Neuron (in vitro differentiated cells): Measurements from ENCODE around the gene ADARB2.
"Not testable (repeated sequence)": the region's sequence is repeated elsewhere in the genome, so short reads cannot be mapped to it uniquely, and the experiment has no call there.

ENCODE experiments used
- H2AFZ ChIP-seq: one replicate; pipeline ENCODE4 v1.6.1; 2013; ENCODE audit warnings: low read depth, mild to moderate bottlenecking, inconsistent platforms, low read length, moderate library complexity
- H3K27me3 ChIP-seq: one replicate; pipeline ENCODE4 v1.6.1; 2013; ENCODE audit warnings: low read length; ENCODE audit not compliant: insufficient read depth
- H3K36me3 ChIP-seq: one replicate; pipeline ENCODE4 v1.6.1; 2013; ENCODE audit warnings: low read length; ENCODE audit not compliant: insufficient read depth
- H3K4me1 ChIP-seq: one replicate; pipeline ENCODE4 v1.6.1; 2013; ENCODE audit warnings: low read length; ENCODE audit not compliant: insufficient read depth
- H3K4me3 ChIP-seq: 2 replicates; pipeline ENCODE4 v1.5.1; 2013; ENCODE audit warnings: mild to moderate bottlenecking, low read length, moderate library complexity
- H3K9me3 ChIP-seq: one replicate; pipeline ENCODE4 v1.6.1; 2013; ENCODE audit warnings: low read length

Gene ADARB2

DNA sequence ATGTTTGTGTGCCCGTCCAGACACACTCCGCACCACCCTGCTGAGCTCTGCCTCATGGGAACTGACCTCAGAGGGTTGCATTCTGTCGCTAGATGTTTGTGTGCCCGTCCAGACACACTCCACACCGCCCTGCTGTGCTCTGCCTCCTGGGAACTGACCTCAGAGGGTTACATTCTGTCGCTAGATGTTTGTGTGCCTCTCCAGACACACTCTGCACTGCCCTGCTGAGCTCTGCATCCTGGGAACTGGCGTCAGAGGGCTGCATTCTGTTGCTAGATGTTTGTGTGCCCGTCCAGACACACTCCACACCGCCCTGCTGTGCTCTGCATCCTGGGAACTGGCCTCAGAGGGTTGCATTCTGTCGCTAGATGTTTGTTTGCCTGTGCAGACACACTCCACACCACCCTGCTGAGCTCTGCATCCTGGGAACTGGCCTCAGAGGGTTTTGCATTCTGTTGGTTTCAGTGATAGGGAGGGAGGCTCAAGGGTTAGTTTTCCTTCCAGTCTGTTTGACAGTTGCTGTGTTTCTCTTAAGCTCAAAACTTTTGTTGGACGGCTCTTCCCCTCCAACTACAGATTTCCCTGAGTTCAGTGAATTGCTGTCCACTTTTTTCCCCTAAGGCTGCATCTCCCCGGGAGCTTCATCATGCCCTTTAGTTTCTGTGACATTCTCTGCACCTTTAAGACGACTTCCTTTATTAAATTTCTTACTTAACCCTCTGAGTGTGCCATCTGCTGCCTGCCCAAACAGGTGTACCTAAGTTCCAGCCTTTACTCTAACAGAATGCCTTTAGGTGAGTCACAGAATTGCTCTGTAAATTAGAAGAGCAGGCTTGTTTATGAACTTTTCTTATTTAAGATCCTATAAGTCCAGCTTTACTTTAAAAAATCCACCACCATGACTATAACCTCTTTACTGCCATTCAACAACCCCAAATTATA, 119.7 kb downstream of the ADARB2 start:
- not testable (repeated sequence) for H3K4me1 ChIP-seq, H3K9me3 ChIP-seq, H3K4me3 ChIP-seq, H2AFZ ChIP-seq, H3K27me3 ChIP-seq, H3K36me3 ChIP-seq

DNA sequence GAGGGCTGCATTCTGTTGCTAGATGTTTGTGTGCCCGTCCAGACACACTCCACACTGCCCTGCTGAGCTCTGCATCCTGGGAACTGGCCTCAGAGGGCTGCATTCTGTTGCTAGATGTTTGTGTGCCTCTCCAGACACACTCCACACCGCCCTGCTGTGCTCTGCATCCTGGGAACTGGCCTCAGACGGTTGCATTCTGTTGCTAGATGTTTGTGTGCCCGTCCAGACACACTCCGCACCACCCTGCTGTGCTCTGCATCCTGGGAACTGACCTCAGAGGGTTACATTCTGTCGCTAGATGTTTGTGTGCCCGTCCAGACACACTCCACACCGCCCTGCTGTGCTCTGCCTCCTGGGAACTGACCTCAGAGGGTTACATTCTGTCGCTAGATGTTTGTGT, 120.6 kb downstream of the ADARB2 start:
- H3K9me3 ChIP-seq, H3K4me1 ChIP-seq, H3K4me3 ChIP-seq, H2AFZ ChIP-seq, H3K36me3 ChIP-seq, H3K27me3 ChIP-seq: not testable (repeated sequence)

- Histone ChIP-seq H3K36me3 (no peaks in the 10 kb centered on the region), H3K9me3 (no peaks in the 10 kb centered on the region), H3K4me3 (no peak overlapping the region), H3K27me3 (no peaks in the 10 kb centered on the region), H3K4me1 (no peaks in the 10 kb centered on the region), H2AFZ (no peak overlapping the region)
These were observed 122.0 kb downstream of the ADARB2 start for GRCh38 chr10:1615186-1615954.

DNA sequence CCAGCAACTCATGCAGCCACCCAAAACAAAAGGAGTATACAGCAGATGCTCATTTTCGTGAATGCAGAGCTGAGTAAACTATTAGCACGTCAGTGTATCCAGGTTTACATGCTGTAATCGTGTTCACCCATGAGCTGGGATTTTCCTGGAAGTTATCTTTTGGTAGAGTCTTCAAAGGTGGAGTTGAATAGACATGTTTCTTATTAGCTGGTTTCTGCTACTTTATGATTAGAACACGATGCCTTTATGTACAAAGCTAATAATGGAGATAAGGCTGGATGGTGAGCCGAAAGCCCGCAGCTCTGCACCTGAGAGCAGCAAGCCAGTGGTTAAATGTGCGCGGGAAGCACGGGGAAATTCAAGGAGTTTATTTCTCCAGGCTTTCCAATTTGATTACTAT, 123.8 kb downstream of the ADARB2 start:
- Histone ChIP-seq H3K27me3 (peaks cover 13% of the 10 kb centered on the region), H3K4me3 (no peak overlapping the region), H3K36me3 (no peaks in the 10 kb centered on the region), H2AFZ (no peak overlapping the region), H3K4me1 (no peaks in the 10 kb centered on the region), H3K9me3 (no peaks in the 10 kb centered on the region)

DNA sequence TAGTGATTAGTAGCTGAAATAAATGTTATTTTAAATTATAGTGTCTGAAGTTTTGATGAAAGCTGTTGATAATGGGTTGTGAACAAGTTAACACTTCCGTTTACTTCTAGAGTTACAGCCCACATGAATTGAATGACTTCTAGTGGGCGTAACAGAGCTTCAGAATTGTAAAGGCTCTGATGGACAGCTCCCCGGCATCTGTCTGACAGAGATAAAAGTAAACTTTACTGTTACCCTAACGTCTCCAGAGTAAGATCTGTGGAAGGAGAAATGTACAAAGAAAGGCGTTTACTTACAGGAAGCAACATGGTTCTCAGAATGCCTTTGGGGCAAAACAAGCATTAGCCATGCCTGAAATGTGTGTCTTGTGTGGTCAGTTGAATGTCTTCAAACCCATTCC, 124.4 kb downstream of the ADARB2 start:
- no peaks in the 10 kb centered on the region for H3K9me3 ChIP-seq
- H3K36me3 ChIP-seq: no peaks in the 10 kb centered on the region
- H3K4me3 ChIP-seq: no peak overlapping the region
- peaks cover 13% of the 10 kb centered on the region for H3K27me3 ChIP-seq
- H3K4me1 ChIP-seq: no peaks in the 10 kb centered on the region
- no peak overlapping the region for H2AFZ ChIP-seq

GRCh38 chr10:1611936-1612550, 125.3 kb downstream of the ADARB2 start:
- H3K4me1 ChIP-seq: no peaks in the 10 kb centered on the region
- H3K27me3 ChIP-seq: peaks cover 18% of the 10 kb centered on the region
- no peaks in the 10 kb centered on the region for H3K9me3 ChIP-seq
- H3K36me3 ChIP-seq: no peaks in the 10 kb centered on the region
- no peak overlapping the region for H2AFZ ChIP-seq
- no peak overlapping the region for H3K4me3 ChIP-seq

DNA sequence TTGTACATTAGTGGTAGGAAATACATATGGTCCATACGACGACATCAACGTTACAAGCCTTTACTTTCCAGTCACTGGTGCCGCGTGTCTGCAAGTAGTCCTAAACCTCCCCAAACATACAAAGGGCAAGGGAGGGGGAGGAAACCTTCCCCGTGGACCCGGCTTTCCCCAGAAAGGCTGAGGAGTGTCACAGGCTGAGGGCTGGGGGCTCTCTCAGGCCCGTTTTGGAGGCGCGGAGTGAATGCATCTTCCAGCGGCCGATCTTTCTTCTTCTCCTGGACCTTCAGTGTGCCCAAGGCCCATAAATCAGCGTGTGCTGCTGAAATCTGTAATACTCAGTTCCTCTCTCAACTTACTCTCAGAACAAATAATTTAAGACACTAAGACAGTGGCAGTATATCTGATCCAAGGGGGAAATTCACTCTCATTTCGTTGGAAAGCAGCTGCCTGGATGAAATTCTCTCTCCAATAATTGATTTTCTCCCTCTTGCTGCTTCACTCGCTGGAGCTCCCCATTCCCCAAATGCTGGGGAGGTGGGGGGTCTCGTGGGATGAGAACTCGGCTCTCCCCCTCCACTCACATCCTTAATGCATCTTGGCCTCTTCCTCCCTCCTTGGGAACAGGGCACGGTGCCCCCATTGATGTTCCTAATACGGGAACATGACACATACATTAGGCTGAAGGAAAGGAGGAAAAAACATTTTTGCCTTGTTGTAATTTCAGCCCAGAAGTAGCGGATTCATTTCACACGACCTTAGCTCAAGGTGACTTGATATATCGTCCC, 126.1 kb downstream of the ADARB2 start:
- H3K4me1 ChIP-seq: no peaks in the 10 kb centered on the region
- no peaks in the 10 kb centered on the region for H3K36me3 ChIP-seq
- H3K27me3 ChIP-seq: peaks cover 18% of the 10 kb centered on the region
- H2AFZ ChIP-seq: no peak overlapping the region
- H3K4me3 ChIP-seq: no peak overlapping the region
- H3K9me3 ChIP-seq: no peaks in the 10 kb centered on the region

DNA sequence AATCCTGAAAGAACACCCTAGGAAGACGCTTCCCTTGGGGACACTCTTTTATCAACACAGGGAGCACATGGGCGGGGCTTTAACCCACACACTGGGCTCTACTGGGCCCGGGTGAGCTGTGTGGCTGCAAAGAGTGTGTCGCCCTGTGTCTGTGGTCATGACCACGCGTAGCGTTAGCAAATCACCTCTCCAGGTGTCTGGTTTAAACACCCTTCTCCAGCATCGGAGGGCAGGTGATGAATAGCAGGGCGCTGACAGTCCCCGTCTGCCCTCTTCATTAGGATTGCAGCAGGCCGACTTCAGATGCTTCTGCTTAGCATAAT, 127.7 kb downstream of the ADARB2 start:
- Histone ChIP-seq H3K36me3 (no peaks in the 10 kb centered on the region), H3K9me3 (no peaks in the 10 kb centered on the region), H3K4me1 (no peaks in the 10 kb centered on the region), H2AFZ (no peak overlapping the region), H3K27me3 (peaks cover 18% of the 10 kb centered on the region), H3K4me3 (no peak overlapping the region)

DNA sequence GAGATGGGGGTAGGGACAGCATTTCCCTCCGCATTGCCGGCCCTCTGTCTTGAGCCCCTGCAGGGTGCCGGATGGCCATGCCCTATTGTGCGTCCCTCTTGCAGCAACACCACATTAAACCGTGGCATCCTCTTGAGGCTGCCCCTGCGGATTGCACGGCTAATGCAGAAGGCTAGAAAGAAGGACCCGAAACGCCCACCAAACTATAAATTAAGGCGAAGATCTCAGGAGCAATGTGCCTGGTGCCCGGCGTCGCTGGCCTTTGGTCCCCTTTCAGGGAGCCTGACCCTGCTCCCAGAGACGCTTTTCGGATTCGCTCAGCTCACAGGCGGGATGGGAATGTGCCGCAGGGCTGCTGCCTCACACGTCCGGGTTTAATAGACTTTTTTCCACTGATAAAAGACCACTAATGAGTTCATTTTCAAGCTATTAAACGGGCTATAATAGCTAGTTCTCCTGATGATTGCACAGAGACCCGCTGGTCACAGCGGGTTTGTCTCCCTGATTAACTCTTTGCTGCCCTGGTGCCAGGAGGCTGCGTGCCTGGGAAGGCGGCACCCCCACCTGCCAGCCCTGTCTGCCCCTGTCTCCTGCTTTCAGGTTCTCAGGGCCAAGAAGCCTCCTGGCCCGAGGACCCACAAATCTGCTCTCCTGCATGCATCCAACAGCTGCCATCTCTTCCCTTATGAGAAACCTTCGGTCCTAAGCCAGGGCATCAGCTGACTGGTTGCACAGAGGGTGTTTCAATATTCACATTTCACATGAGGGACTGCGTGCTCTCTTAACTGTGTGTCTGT, 128.3 kb downstream of the ADARB2 start:
- Histone ChIP-seq H3K27me3 (peaks cover 18% of the 10 kb centered on the region), H3K9me3 (no peaks in the 10 kb centered on the region), H3K4me3 (no peak overlapping the region), H2AFZ (no peak overlapping the region), H3K36me3 (no peaks in the 10 kb centered on the region), H3K4me1 (no peaks in the 10 kb centered on the region)

DNA sequence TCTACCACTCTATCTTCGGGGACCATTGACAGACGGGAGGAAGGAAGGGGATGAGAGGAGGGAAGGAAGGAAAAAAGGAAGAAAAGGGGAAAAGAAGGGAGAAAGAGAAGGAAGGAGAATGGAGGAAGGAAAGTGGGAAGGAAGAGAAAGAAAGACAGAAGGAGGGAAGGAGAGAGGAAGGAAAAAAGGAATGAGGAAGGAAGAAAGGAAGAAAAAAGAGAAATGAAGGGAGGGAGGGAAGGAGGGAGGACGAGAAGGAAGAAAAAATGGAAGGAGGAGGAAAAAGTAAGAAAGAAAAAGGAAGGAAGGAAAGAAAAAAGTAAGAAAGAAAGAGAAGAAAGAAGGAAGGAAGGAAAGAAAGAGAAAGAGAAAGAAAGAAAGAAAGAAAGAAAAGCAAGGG, 128.9 kb downstream of the ADARB2 start:
- Histone ChIP-seq H2AFZ (no peak overlapping the region), H3K27me3 (peaks cover 18% of the 10 kb centered on the region), H3K9me3 (no peaks in the 10 kb centered on the region), H3K4me3 (no peak overlapping the region), H3K4me1 (no peaks in the 10 kb centered on the region), H3K36me3 (no peaks in the 10 kb centered on the region)

DNA sequence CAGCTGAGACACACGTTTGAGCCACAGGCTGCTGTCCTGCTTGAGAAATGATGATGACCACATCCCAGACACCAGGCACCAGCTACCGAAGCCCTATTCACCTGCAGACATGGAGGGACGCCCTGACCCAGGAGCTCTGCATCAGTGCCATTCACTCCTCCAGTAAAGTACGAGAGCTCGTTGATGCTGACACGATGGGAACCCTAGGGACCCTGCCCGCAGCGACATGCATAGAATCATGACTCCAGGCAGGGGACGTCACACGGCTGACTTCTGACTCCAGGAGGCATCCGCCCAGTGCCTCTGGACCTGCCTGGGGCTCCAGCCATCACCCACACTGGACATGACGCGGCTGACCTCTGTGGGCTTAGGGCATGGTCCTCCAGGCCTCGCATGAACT, 129.9 kb downstream of the ADARB2 start:
- Histone ChIP-seq H3K9me3 (no peaks in the 10 kb centered on the region), H3K36me3 (no peaks in the 10 kb centered on the region), H2AFZ (no peak overlapping the region), H3K4me1 (no peaks in the 10 kb centered on the region), H3K4me3 (no peak overlapping the region), H3K27me3 (peaks cover 18% of the 10 kb centered on the region)
